NCI-H460 (cell line): ENCODE data around the gene IRF8. TPM values are rescaled to one million over a fixed set of nuclear protein-coding genes. Genes with fewer than 3 reads are reported as not detected.
"Not testable (repeated sequence)": the region's sequence is repeated elsewhere in the genome, so short reads cannot be mapped to it uniquely, and the experiment has no call there.

Experiments
- DNase-seq: peaks from one replicate; pipeline ENCODE4 v3.0.0-alpha.2; 2016; ENCODE audit warnings: low read depth; ENCODE audit errors: extremely low read depth
- polyA plus RNA-seq: library from polyadenylated mRNA; depleted of rRNA; stranded (reverse); fragments of >200 nt; gene quantifications from 2 replicates; pipeline ENCODE4 v1.2.3, GENCODE V29; 2014; cell fraction: nucleus; rRNA removed
- total RNA-seq: library from RNA; depleted of rRNA; stranded (reverse); fragments of >200 nt; shearing (Covaris generic); gene quantifications from 2 replicates; pipeline ENCODE4 v1.2.3, GENCODE V29; 2014; rRNA removed

IRF8 gene, protein sequence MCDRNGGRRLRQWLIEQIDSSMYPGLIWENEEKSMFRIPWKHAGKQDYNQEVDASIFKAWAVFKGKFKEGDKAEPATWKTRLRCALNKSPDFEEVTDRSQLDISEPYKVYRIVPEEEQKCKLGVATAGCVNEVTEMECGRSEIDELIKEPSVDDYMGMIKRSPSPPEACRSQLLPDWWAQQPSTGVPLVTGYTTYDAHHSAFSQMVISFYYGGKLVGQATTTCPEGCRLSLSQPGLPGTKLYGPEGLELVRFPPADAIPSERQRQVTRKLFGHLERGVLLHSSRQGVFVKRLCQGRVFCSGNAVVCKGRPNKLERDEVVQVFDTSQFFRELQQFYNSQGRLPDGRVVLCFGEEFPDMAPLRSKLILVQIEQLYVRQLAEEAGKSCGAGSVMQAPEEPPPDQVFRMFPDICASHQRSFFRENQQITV
- not detected in 2 replicates for total RNA-seq
- polyA plus RNA-seq: not detected in 2 replicates

GRCh38 chr16:85898521-85899442, at the start of gene IRF8:
Gene IRF8, plus strand, starts transcription at chr16:85899162. Its CDS starts 3,854 bp downstream, at chr16:85903016.
- no peak for DNase-seq

DNA sequence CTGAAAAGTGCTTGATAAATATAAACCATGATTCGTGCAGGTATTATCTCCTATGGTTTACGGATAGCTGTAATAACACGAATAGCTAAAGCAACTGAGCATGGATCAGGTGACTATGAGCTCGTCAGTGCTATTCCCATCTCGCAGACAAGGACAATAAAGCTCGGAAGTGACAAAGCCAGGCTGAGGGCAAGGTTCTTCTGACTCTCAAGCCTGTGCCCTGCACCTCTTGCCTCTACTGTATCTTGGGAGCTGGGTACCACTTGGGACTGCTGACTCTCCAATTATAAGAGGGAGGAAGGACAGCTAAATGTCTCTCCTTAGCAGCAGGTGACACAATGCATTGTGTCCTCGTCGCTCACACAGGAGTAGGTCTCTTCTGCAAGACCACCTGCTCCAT, 49.6 kb upstream of the IRF8 start:
- DNase-seq: no peak

DNA sequence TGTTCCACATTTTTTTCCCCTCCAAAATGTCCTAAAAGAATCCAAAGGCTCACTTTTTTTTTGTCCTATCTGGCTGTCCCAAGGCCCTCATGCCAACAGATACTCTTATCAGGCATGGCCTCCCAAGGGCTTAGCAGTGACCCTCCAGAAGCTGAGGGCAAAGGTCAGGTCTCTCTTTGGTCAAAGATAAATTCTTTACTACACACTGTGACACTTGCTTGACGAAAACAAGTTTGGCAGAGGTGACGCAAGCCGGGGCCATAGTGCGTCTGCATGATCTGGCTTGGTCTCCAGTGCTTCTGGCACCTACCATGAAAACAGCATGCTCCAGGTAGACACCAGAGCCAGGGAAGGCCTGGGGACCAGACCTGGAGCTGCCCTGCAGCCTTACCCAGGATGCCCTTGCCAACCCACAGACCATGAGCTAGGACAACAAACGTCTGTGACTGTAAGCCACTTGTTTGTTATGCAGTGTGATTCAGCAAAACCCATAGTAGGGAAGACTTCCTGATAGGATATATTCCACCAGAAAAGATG, 48.5 kb upstream of the IRF8 start:
- no peak for DNase-seq

DNA sequence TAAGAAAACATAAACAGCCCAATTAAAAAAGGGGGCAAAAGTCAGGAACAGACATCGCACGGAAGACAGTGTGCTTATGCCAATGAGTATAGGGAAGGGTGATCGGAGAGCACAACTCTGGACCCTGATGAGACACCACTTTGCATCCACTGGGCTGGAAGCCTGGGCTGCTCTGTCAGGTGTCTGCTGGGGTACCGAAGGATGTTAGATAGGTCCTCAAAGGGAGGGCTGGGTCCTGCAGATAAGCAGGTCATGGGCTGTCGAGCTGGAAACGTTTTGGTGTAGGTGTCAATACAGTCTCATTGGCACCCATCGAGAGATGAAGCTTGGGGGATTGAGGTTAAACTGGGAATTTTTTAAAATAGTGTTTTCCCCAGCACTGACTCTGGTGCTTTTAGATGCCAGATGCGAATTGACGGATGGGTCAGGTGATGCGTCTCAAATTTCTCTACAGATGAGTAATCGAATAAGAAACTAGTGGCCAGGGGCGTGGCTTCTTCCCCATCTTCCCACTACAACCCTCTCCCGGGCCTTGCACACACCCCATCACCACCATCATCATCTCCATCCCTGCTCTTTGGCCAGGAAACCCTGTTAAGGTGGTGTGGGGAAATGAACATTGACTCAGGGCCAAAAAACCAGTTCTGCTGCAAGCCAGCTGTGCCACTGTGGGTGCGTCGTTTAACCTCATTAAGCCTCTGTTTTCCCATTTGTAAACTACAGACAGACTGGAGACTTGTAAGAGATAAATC, 47.8 kb upstream of the IRF8 start:
- no peak for DNase-seq

- no peak for DNase-seq
Measured at GRCh38 chr16:85853547-85854545, 45.1 kb upstream of the IRF8 start.

GRCh38 chr16:85854935-85855334, 44.0 kb upstream of the IRF8 start:
- no peak for DNase-seq

GRCh38 chr16:85856079-85856478, 42.9 kb upstream of the IRF8 start:
- no peak for DNase-seq

DNA sequence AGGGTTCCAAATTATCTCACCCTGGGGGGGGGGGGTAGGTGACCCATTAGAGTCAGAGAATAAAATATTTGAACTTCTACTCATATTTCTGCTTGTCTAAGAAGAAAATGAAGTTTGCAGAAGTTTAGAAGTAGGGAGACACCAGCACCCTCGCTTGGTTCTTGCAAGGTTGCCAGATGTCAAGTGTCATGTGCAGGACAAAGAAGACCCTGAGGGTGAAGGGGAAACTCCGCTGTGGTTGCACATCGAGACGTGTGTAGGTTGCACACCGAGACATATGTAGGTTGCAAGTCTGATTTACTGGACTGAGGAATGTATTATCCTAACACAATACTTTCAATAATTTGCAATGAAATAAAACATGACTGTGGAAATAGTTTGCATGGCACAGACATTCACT, 42.4 kb upstream of the IRF8 start:
- no peak for DNase-seq

GRCh38 chr16:85857406-85857805, 41.6 kb upstream of the IRF8 start:
- no peak for DNase-seq

DNA sequence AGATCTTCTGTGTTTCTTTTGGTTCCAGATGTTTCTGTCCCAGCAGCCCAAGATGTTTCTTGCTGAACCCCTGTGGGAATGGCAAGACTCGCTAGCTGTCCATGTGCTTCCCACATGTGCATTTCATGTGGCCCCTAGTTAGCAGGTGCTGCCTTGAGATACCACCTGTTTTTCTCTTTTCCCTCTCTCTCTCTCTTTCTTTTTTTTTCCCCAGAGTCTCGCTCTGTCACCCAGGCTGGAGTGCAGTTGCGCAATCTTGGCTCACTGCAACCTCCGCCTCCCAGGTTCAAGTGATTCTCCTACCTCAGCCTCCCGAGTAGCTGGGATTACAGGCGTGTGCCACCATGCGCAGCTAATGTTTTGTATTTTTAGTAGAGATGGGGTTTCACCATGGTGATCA, 40.4 kb upstream of the IRF8 start:
- not testable (repeated sequence) for DNase-seq

- DNase-seq: no peak
Measured at GRCh38 chr16:85858984-85859817, 39.8 kb upstream of the IRF8 start.

- no peak for DNase-seq
Measured at GRCh38 chr16:85859818-85860125, 39.2 kb upstream of the IRF8 start.

DNA sequence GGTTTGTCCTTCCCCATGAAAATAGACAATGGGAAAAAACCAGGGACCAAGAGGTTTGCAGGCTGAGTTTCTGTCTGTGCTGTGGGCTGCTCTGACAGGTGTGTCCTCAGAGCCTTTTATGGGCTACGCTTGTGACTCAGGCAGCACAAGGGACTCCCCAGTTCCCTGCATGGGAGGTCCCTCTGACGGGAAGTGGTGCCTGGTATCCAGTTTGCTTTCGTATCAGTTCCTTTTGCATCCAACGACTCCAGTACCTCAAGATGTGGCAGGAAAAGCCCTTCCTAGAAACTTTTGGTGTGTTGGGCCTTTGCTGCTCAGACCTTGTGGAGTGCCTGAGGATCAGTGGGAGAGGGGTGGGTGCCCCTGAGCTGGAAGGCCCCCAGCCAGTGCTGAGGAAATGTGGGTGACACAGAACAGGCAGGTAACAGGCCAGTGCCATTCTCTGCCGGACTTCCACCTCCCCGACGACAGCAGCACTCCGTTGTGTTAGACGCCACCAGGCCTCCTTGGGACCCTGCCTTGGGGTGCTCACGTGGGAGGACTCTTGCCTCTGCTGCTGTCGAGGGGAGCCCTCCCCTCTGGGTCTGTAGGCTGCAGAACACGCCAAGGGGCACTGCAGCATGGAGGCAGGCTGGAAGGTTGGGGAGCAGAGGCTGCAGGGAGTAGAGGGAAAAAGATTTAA, 38.4 kb upstream of the IRF8 start:
- no peak for DNase-seq

DNA sequence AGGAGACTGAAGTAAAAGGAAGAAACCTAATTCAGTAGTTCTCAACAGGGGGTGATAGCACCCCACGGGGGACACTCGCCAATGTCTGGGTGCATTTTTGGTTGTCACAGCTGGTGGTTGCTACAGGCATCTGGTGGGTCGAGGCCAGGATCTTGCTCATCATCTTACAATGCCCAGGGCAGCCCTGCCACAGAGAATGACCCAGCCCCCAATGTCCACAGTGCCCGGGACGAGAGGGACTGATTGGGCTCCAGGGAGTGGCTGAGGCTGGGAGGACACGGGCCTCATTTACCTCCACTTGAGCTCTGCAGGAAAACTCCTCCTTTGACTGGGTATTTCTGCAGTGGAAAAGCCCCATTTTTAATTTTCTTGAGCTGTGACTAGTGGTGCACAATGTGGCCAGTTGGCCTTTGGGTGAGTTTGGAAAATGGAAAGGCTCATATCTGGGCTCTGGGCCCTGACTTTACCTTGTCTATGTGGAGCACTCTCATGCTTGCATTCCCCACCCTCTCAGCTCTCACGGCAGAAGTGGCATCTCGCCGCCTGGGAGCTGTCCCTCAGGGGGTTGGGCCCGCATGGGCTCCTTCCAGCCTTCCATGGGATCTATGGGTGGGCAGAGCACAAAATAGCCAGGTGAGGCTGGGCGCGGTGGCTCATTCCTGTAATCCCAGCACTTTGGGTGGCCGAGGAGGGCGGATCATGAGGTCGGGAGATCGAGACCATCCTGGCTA, 37.7 kb upstream of the IRF8 start:
- DNase-seq: no peak

GRCh38 chr16:85862476-85863383, 36.2 kb upstream of the IRF8 start:
- DNase-seq: no peak

- no peak for DNase-seq
Measured at GRCh38 chr16:85863384-85863774, 35.6 kb upstream of the IRF8 start.
